ENCODE data around the gene CEP72. TPM values are rescaled to one million over a fixed set of nuclear protein-coding genes. Genes with fewer than 3 reads are reported as not detected.
A peak's percentile ranks its signal among the peaks of the same experiment; 100 is the strongest.

The CEP72 gene
- total and polyA plus RNA-seq, 11 donors = 0.58 to 4.1 (median 1.6) TPM

- no peak for TF ChIP-seq CTCF (IDR thresholded peaks at IDR 0.05)
- no peak for TF ChIP-seq POLR2A (IDR thresholded peaks at IDR 0.05)
- WGBS, 4 donors = 93 to 98% (median 96%) methylated on average over 13 of the region's 13 CpGs
- H3K4me3 ChIP-seq = no peak overlapping the region
Observed at GRCh38 chr5:655406-655805, 43.3 kb downstream of the CEP72 start.

DNA sequence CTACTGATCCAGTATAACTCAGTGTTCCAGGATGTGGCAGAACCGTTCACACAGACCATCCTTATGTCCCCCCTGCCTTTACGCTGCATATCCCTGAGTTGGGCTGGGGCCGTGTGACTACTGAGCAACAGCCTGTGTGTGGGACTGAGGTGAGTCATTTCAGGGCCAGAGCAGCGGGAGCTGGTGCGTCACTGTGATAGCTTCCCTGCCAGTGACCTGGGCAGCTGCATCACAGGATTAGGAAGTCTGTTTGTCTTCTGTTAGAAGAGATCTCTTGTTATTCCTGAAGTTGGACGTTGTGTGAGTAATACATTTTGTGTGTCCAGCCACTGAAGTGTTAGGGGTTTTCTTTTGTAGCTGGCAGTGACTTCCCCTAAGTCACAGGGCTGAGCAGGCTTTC is 45.4 kb downstream of the CEP72 start:
- Histone ChIP-seq H3K27me3 (no peaks in the 10 kb centered on the region), H3K9me3 (peaks cover 0 to 14% (median 0%) of the 10 kb centered on the region in 12 donors), H3K36me3 (peaks cover 0 to 41% (median 10%) of the 10 kb centered on the region in 9 donors), H3K27ac (no peak overlapping the region), H3K4me3 (no peak overlapping the region), H3K4me1 (no peaks in the 10 kb centered on the region)
- TF ChIP-seq CTCF (IDR thresholded peaks at IDR 0.05) = no peak
- no peak for TF ChIP-seq POLR2A (IDR thresholded peaks at IDR 0.05)
- WGBS, 4 donors = 91 to 96% (median 93%) methylated on average over 6 of the region's 6 CpGs
- peak in 2 of 5 donors; percentile 11 for DNase-seq
- intact Hi-C loops (cut with DNase I) = no loop called here
- ATAC-seq = no peak

More at GRCh38 chr5:655406-655805, 43.3 kb downstream of the CEP72 start:
- intact Hi-C loops (cut with DNase I) = no loop called here
- H3K4me1 ChIP-seq = no peaks in the 10 kb centered on the region
- peaks cover 0 to 27% (median 4%) of the 10 kb centered on the region in 9 donors for H3K36me3 ChIP-seq
- H3K9me3 ChIP-seq = peaks cover 0 to 14% (median 0%) of the 10 kb centered on the region in 12 donors
- H3K27ac ChIP-seq = no peak overlapping the region
- no peaks in the 10 kb centered on the region for H3K27me3 ChIP-seq
- no peak for ATAC-seq
- DNase-seq = peak in 2 of 5 donors; percentile 20 to 26

DNA sequence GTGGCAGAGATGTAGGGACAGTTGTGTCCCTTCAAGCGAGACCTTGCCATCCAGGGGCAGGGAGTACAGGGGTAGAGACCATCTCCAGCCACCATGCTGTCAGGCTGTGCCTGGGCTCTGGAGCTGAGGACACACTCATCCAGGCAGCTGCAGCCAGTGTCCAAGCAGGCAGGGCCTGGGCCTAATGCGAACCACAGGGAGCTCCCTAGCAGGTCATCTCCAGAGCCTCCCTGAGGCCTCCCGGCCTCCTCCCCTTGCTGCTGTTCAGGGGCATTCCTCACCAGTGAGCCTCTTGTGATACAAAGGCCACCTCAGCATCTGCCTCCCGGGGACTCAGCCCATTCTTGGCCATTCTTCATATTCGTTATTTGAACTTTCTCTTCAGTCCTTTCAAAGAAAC is 46.0 kb downstream of the CEP72 start:
- H3K27me3 ChIP-seq = no peaks in the 10 kb centered on the region
- H3K27ac ChIP-seq = no peak overlapping the region
- peak in 2 of 5 donors; percentile 11 to 28 for DNase-seq
- H3K36me3 ChIP-seq = peaks cover 0 to 43% (median 10%) of the 10 kb centered on the region in 9 donors
- H3K4me1 ChIP-seq = no peaks in the 10 kb centered on the region
- intact Hi-C loops (cut with DNase I) = no loop called here
- peak in 1 of 4 donors; percentile 7 for ATAC-seq
- H3K4me3 ChIP-seq = no peak overlapping the region
- H3K9me3 ChIP-seq = peaks cover 0 to 14% (median 0%) of the 10 kb centered on the region in 12 donors
- WGBS, 4 donors = 96 to 99% (median 98%) methylated on average over 5 of the region's 5 CpGs
- TF ChIP-seq CTCF (IDR thresholded peaks at IDR 0.05) (no peak), POLR2A (IDR thresholded peaks at IDR 0.05) (no peak)

DNA sequence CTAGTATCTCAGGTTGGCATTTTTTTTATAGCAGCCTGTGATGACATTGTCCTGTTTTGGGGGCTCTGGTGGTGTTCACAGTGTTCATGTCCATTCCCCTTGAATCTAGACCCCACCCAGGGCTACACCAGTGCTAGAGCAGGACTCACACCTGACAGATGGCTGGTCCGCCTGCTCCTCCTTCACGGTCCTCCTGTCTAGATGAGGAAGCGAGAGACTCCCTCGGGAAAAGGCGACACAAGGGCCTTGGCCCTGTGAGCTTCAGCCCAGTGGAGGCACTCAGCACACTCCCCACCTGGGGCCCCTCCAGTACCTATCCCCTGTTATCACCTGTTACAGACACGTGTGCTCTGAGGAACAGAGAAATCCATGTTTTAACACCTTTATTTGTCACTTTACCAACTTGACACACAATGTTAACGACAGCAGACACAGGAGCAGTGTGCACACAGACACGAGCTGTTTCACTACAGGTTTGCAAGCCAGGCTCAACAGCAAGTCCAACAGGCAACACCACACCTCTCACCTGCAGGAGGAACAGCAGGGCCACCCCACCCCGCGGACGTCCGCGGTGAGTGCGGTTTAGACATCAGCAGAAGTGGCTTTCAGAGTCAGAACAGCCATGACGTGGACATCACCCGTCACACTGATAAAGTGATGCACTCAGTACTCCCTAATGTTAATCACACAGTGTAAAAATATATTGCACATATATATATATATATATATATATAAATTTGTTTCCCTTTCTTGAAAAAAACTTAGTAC is 47.5 kb downstream of the CEP72 start:
- Histone ChIP-seq H3K27me3 (no peaks in the 10 kb centered on the region), H3K9me3 (peaks cover 0 to 14% (median 0%) of the 10 kb centered on the region in 12 donors), H3K27ac (no peak overlapping the region), H3K4me3 (no peak overlapping the region), H3K4me1 (no peaks in the 10 kb centered on the region), H3K36me3 (peaks cover 0 to 59% (median 16%) of the 10 kb centered on the region in 9 donors)
- ATAC-seq (no peak), DNase-seq (peak in 2 of 5 donors; percentile 18 to 25)
- intact Hi-C loops (cut with DNase I) = no loop called here
- no peak for TF ChIP-seq POLR2A (IDR thresholded peaks at IDR 0.05)
- no peak for TF ChIP-seq CTCF (IDR thresholded peaks at IDR 0.05)
- 94 to 97% (median 96%) methylated on average over 16 of the region's 16 CpGs for WGBS, 4 donors

Measured in heart left ventricle (tissue), 16 donors.